RWPE2 (cell line): ENCODE results near the gene PPHLN1.

Source experiments
- ATAC-seq: fragments of 200-7000 bp; cut with Tn5 transposase; 3 replicates; pipeline ENCODE4 v1.9.1; 2021; ENCODE audit warnings: low read depth
- DNase-seq: peaks from one replicate; pipeline ENCODE4 v3.0.0-alpha.2; 2020; ENCODE audit warnings: low spot score
- H3K27ac ChIP-seq: fragments of 450-650 bp; 2 replicates; pipeline ENCODE4 v1.5.1; 2017; ENCODE audit warnings: mild to moderate bottlenecking; ENCODE audit not compliant: poor library complexity, severe bottlenecking
- H3K27me3 ChIP-seq: fragments of 250-450 bp; sonication (Bioruptor Pico); 2 replicates; pipeline ENCODE4 v1.5.1; 2021; ENCODE audit warnings: mild to moderate bottlenecking, moderate library complexity; ENCODE audit not compliant: insufficient read depth, poor library complexity, severe bottlenecking
- H3K36me3 ChIP-seq: fragments of 250-450 bp; sonication (Bioruptor Pico); 2 replicates; pipeline ENCODE4 v1.5.1; 2020; ENCODE audit warnings: low read depth, mild to moderate bottlenecking, moderate library complexity
- H3K4me1 ChIP-seq: fragments of 250-450 bp; sonication (Bioruptor Pico); 2 replicates; pipeline ENCODE4 v1.5.1; 2021; ENCODE audit warnings: mild to moderate bottlenecking, moderate library complexity; ENCODE audit not compliant: insufficient read depth, poor library complexity, severe bottlenecking
- H3K4me3 ChIP-seq: fragments of 250-450 bp; sonication (Bioruptor Pico); 2 replicates; pipeline ENCODE4 v1.5.1; 2021; ENCODE audit warnings: mild to moderate bottlenecking, moderate library complexity; ENCODE audit not compliant: severe bottlenecking
- H3K9me3 ChIP-seq: fragments of 250-450 bp; sonication (Bioruptor Pico); 2 replicates; pipeline ENCODE4 v1.5.1; 2021; ENCODE audit warnings: mild to moderate bottlenecking, moderate library complexity; ENCODE audit not compliant: severe bottlenecking
- CTCF ChIP-seq: fragments of 450-650 bp; IDR thresholded peaks from one replicate; pipeline ENCODE4 v1.5.1; 2017; ENCODE audit warnings: mild to moderate bottlenecking, moderate library complexity; ENCODE audit not compliant: poor library complexity, severe bottlenecking

PPHLN1 gene

DNA sequence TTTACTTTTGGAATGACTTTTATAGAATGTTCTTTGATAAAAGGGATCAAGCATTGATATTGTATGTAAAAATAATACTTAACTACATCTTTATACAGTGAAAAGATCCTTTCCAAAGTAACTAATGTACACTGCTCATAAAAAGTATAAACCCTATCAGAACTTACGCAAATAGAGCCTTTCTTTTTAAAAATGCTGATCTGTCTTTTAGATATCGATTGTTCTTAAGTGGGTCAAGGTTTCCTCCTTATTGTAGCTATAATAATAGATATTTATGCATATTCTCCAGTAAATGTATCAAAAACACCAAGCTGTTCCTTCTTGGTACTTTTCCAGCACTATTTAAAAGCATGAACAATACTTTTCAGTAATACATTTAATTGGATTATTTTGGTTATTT, 68.5 kb downstream of the PPHLN1 start:
- no peak for DNase-seq
- H3K4me3 ChIP-seq, result no peak overlapping the region
- TF ChIP-seq CTCF, result no peak
- no peak overlapping the region for H3K27ac ChIP-seq
- H3K4me1 ChIP-seq, result no peaks in the 10 kb centered on the region
- no peak for ATAC-seq
- no peaks in the 10 kb centered on the region for H3K9me3 ChIP-seq
- H3K27me3 ChIP-seq, result no peaks in the 10 kb centered on the region
- peaks cover 57% of the 10 kb centered on the region for H3K36me3 ChIP-seq

DNA sequence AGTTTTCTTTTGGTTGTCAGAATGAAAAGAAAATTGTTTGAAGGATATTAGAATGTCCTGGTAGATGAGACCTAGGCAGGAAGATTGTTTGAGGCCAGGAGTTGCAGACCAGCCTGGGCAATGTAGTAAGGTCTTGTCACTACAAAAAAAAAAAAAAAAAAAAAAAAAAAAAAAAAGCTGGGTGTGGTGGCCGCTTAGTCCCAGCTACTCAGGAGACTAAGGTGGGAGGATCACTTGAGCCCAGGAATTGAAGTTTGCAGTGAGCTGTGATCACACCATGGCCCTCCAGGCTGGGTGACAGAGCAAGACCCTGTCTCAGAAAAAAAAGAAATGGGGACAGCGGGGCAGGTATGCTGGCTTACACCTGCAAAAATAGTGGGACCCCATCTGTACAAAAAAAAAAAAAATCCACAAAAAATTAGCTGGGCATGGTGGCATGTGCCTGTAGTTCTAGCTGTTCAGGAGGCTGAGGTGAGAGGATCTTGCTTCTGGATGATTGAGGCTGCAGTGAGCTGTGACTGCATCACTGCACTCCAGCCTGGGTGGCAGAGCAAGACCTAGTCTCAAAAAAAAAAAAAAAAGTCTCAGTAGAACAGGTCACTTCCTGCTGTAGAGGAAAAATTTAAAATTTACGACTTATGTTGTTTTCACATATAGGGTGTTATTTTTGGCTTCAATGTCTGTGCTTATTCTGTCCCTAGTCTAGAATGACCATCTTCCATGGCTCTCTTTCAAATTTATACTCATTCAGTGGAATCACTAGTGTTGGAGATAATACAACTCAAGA, 70.7 kb downstream of the PPHLN1 start:
- no peak for ATAC-seq
- no peak for DNase-seq
- Histone ChIP-seq H3K4me3 (no peak overlapping the region), H3K27me3 (no peaks in the 10 kb centered on the region), H3K36me3 (peaks cover 58% of the 10 kb centered on the region), H3K4me1 (no peaks in the 10 kb centered on the region), H3K27ac (no peak overlapping the region), H3K9me3 (no peaks in the 10 kb centered on the region)
- TF ChIP-seq CTCF, result no peak

GRCh38 chr12:42402821-42403411, 76.9 kb downstream of the PPHLN1 start:
- Histone ChIP-seq H3K9me3 (no peaks in the 10 kb centered on the region), H3K27ac (no peak overlapping the region), H3K36me3 (peaks cover 50% of the 10 kb centered on the region), H3K4me3 (no peak overlapping the region), H3K4me1 (no peaks in the 10 kb centered on the region), H3K27me3 (no peaks in the 10 kb centered on the region)
- no peak for TF ChIP-seq CTCF
- DNase-seq (no peak), ATAC-seq (no peak)

GRCh38 chr12:42407306-42407705, 81.3 kb downstream of the PPHLN1 start:
- no peak for TF ChIP-seq CTCF
- H3K27ac ChIP-seq, result no peak overlapping the region
- DNase-seq (no peak), ATAC-seq (no peak)
- H3K27me3 ChIP-seq, result no peaks in the 10 kb centered on the region
- peaks cover 12% of the 10 kb centered on the region for H3K36me3 ChIP-seq
- H3K4me3 ChIP-seq, result no peak overlapping the region
- no peaks in the 10 kb centered on the region for H3K9me3 ChIP-seq
- no peaks in the 10 kb centered on the region for H3K4me1 ChIP-seq

DNA sequence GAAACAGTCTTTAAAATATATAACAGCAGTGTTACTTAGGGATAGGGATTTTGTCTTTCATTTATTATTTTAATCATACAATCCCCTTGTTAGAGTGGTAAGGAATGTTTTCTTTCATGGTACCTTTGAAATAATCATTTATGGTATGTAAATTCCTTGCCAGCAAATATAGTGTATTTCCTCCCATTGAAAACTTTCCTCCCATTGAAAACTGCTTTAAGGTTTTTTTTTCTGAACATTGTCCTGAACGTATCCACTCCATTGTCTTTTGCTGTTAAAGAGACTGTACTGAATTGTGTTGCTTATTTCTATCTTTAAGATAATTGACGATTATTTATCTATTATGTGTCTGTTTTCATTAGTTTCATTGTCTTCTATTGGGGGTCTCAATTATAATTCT, 83.5 kb downstream of the PPHLN1 start:
- ATAC-seq (no peak), DNase-seq (no peak)
- no peaks in the 10 kb centered on the region for H3K4me1 ChIP-seq
- H3K36me3 ChIP-seq, result peaks cover 5% of the 10 kb centered on the region
- no peaks in the 10 kb centered on the region for H3K9me3 ChIP-seq
- no peak overlapping the region for H3K27ac ChIP-seq
- TF ChIP-seq CTCF, result no peak
- H3K4me3 ChIP-seq, result no peak overlapping the region
- H3K27me3 ChIP-seq, result no peaks in the 10 kb centered on the region
